Measurements from ENCODE around the gene PAIP2. TPM values are rescaled to one million over a fixed set of nuclear protein-coding genes. Genes with fewer than 3 reads are reported as not detected.
A peak's percentile ranks its signal among the peaks of the same experiment; 100 is the strongest.

Gene PAIP2
- total RNA-seq, 1 experiment from 2014 or later: 79.4 TPM

DNA sequence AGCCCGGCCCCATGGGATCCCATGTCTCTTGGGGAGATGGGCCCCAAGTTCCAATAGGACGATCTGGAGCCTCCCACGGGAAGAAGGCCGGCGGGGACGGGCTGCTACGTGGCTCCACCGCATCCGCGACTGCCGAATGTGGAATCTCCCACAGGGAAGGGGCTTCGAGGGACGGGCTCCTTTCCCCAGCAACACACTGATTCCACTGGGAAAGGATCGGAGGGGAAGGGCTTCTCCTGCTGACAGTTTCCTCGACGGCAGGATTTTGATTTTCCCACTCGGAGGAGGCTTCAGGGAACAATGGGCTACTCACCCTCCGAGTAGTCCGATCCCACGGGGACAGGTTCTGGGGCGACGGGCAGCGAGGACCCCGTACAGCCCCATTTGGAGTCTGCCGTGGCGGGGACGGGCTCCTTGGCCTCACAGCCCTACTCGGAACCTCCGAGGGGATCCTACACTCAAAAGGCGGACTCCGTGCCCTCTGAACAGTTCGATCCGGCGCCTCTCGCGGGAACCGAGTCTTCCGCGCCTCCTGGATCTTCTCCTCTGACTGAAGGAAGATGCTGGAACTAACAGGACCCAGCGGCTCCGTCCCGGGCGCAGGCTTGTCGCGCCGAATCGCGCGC is 52.0 kb downstream of the PAIP2 start:
- H3K27me3 ChIP-seq (ENCODE audit: control insufficient read depth, insufficient read depth, low read length): no peaks in the 10 kb centered on the region
- intact Hi-C loops (cut with micrococcal nuclease; ENCODE audit: unreplicated experiment) (loop anchor here (10.0 kb wide), 1 partner anchor 109 kb away; no protein-coding TSS in a partner anchor), in situ Hi-C loops (cut with HindIII; ENCODE audit: low pct_unique_long_range_greater_than_20kb, low sequenced_read_pairs) (no loop called here)
- ChIA-PET POLR2A (no interaction called here), CTCF (no interaction called here)
- peak overlapping the region; percentile 85 for H3K27ac ChIP-seq (ENCODE audit: low read length)
- H3K36me3 ChIP-seq (ENCODE audit: control insufficient read depth, insufficient read depth, low read length): peaks cover 2% of the 10 kb centered on the region; the same call in 1 of the 2 replicates
- H3K4me1 ChIP-seq (ENCODE audit: control insufficient read depth, insufficient read depth, low read length): peaks cover 27% of the 10 kb centered on the region
- no peaks in the 10 kb centered on the region for H3K9me3 ChIP-seq (ENCODE audit: control insufficient read depth, insufficient read depth, low read depth, low read length)
- no TSS peak for BruUV-seq (replicated peaks)
- no peak for ATAC-seq
- H3K4me3 ChIP-seq (ENCODE audit: low read depth in 2 of 2, low read length in 2 of 2): peak overlapping the region; percentile 62 to 75
- DNase-seq (ENCODE audit: low read depth, low spot score): no peak
- TF ChIP-seq POLR2AphosphoS5 (IDR thresholded peaks at IDR 0.05; ENCODE audit: low read depth, low read length) (no peak), SIN3A (IDR thresholded peaks at IDR 0.05; ENCODE audit: borderline replicate concordance, insufficient read depth, low read depth, low read length) (no peak), TCF7L2 (IDR thresholded peaks at IDR 0.05; ENCODE audit: low read depth, low read length) (no peak)
- TF ChIP-seq, protein P1, sequence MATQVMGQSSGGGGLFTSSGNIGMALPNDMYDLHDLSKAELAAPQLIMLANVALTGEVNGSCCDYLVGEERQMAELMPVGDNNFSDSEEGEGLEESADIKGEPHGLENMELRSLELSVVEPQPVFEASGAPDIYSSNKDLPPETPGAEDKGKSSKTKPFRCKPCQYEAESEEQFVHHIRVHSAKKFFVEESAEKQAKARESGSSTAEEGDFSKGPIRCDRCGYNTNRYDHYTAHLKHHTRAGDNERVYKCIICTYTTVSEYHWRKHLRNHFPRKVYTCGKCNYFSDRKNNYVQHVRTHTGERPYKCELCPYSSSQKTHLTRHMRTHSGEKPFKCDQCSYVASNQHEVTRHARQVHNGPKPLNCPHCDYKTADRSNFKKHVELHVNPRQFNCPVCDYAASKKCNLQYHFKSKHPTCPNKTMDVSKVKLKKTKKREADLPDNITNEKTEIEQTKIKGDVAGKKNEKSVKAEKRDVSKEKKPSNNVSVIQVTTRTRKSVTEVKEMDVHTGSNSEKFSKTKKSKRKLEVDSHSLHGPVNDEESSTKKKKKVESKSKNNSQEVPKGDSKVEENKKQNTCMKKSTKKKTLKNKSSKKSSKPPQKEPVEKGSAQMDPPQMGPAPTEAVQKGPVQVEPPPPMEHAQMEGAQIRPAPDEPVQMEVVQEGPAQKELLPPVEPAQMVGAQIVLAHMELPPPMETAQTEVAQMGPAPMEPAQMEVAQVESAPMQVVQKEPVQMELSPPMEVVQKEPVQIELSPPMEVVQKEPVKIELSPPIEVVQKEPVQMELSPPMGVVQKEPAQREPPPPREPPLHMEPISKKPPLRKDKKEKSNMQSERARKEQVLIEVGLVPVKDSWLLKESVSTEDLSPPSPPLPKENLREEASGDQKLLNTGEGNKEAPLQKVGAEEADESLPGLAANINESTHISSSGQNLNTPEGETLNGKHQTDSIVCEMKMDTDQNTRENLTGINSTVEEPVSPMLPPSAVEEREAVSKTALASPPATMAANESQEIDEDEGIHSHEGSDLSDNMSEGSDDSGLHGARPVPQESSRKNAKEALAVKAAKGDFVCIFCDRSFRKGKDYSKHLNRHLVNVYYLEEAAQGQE (IDR thresholded peaks at IDR 0.05; ENCODE audit: insufficient read depth in 1 of 2, low read depth in 2 of 2, low read length in 1 of 2): no peak
- TF ChIP-seq, protein P2, sequence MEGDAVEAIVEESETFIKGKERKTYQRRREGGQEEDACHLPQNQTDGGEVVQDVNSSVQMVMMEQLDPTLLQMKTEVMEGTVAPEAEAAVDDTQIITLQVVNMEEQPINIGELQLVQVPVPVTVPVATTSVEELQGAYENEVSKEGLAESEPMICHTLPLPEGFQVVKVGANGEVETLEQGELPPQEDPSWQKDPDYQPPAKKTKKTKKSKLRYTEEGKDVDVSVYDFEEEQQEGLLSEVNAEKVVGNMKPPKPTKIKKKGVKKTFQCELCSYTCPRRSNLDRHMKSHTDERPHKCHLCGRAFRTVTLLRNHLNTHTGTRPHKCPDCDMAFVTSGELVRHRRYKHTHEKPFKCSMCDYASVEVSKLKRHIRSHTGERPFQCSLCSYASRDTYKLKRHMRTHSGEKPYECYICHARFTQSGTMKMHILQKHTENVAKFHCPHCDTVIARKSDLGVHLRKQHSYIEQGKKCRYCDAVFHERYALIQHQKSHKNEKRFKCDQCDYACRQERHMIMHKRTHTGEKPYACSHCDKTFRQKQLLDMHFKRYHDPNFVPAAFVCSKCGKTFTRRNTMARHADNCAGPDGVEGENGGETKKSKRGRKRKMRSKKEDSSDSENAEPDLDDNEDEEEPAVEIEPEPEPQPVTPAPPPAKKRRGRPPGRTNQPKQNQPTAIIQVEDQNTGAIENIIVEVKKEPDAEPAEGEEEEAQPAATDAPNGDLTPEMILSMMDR (IDR thresholded peaks at IDR 0.05): no peak

DNA sequence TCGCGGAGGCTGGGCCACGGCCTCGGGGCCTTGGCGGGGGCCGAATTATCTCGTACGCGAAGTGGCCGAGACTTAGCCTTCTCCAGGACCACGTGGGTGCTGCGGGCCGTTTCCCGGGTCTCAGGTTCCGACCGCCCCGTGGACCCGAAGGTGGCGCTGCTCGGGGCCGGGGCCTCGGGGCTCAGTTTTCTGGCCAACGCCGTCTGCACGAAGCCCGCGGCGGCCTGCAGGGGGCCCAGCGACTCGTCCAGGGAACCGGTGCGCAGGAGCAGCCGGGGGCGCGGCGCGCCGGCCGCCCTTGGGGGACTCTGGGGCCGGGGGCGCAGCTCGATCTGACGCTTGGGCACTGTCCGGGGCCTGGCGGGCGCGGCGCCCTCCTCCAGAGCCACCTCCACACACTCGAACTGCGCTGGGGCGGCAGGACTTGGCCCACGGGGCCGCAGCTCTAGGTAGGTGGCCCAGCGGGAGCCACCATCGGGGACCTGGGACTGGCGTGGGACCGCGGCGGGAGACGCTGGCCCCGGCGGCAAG is 52.5 kb downstream of the PAIP2 start:
- intact Hi-C loops (cut with micrococcal nuclease; ENCODE audit: unreplicated experiment): loop anchor here (10.0 kb wide), 1 partner anchor 109 kb away; no protein-coding TSS in a partner anchor
- no peaks in the 10 kb centered on the region for H3K9me3 ChIP-seq (ENCODE audit: control insufficient read depth, insufficient read depth, low read depth, low read length)
- H3K36me3 ChIP-seq (ENCODE audit: control insufficient read depth, insufficient read depth, low read length): peaks cover 2% of the 10 kb centered on the region; the same call in 1 of the 2 replicates
- BruUV-seq (replicated peaks): no TSS peak
- no peaks in the 10 kb centered on the region for H3K27me3 ChIP-seq (ENCODE audit: control insufficient read depth, insufficient read depth, low read length)
- ChIA-PET CTCF (no interaction called here), POLR2A (no interaction called here)
- no peak overlapping the region for H3K4me3 ChIP-seq (ENCODE audit: low read depth in 2 of 2, low read length in 2 of 2)
- no peak overlapping the region for H3K27ac ChIP-seq (ENCODE audit: low read length)
- no peak for TF ChIP-seq SIN3A (IDR thresholded peaks at IDR 0.05; ENCODE audit: borderline replicate concordance, insufficient read depth, low read depth, low read length)
- TF ChIP-seq, protein P2 (IDR thresholded peaks at IDR 0.05): peak; percentile 27; the same call in 1 of the 2 replicates
- no peak for DNase-seq (ENCODE audit: low read depth, low spot score)
- no peak for ATAC-seq
- H3K4me1 ChIP-seq (ENCODE audit: control insufficient read depth, insufficient read depth, low read length): peaks cover 27% of the 10 kb centered on the region
- in situ Hi-C loops (cut with HindIII; ENCODE audit: low pct_unique_long_range_greater_than_20kb, low sequenced_read_pairs): no loop called here

Data from Panc1 (cell line).